ENCODE measurements around the gene L3MBTL2.
"Not testable (repeated sequence)": the region's sequence is repeated elsewhere in the genome, so short reads cannot be mapped to it uniquely, and the experiment has no call there.

L3MBTL2 gene

DNA sequence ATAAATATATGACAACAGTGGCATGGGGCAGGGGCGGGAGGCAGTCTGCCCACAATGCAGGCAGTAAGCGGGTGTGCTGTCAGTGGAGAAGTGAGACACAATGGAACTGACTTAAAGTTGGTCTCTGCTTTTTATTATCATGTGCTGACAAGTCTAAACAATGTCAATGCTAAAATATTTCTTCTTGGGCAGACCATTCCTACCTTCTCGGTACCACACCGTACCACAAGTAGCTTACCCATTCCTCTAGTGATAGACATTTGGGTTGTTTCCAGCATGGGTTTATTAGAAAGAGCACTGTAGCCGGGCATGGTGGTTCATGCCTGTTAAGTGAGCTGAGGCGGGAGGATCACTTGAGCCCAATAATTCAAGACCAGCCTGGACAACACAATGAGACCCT lies 38.2 kb downstream of the L3MBTL2 start:
- FAIRE-seq = no peak
- no peak for DNase-seq (ENCODE audit: insufficient read length)
- TF ChIP-seq POLR2A (IDR thresholded peaks at IDR 0.05; ENCODE audit: low read depth, low read length) (no peak), TAF1 (IDR thresholded peaks at IDR 0.05; ENCODE audit: borderline replicate concordance, low read depth, low read length) (no peak), POLR2AphosphoS5 (IDR thresholded peaks at IDR 0.05; ENCODE audit: low read depth, low read length) (no peak)

DNA sequence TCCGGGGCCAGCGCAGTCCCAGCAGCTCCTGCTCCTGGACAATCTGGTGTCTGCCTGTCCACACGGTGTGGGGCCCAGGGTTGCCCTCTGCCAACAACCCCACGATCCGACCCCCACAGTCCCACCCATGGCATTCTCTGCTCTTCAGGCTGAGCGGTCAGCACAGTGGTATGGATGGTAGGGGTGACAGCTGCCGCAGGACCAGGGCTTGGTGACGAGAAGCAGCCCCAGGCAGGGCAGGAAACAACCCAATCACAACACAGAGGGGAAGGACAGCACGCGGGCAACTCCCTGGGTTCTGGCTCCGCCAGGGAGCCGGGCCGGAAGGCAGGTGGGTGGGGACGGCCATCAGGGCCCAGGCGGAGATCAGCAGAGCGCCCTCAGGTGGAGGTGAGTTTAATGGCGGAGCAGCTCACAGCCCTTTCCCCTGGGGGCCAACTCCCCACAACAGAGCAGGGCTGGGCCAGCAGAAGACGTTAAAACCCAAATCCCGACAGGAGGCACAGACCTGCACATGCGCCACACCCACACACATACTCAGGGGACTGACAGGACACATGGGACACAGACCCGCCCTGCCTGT lies 40.9 kb downstream of the L3MBTL2 start:
- no peak for FAIRE-seq
- no peak for TF ChIP-seq POLR2A (IDR thresholded peaks at IDR 0.05; ENCODE audit: low read depth, low read length)
- no peak for TF ChIP-seq POLR2AphosphoS5 (IDR thresholded peaks at IDR 0.05; ENCODE audit: low read depth, low read length)
- no peak for TF ChIP-seq TAF1 (IDR thresholded peaks at IDR 0.05; ENCODE audit: borderline replicate concordance, low read depth, low read length)

DNA sequence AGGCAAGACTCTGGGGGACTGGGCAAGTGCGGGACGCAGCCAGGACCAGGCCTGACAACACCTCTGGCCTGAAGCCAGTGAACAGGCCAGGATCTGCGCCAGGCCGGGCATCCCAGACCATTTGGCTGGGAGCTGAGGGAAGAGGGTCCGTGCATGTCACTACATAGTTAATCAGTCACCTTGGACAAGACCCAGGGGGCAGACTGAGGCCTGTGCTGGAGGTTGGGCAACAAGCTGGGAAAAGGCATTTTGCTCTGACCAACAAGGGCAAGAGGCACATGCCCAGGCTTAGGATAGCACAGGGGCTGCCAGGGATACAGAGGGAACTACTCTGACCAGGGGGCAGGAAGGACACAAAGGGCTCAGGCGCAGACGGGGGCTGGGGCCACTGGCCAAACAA lies 42.6 kb downstream of the L3MBTL2 start:
- FAIRE-seq (no peak), DNase-seq (ENCODE audit: insufficient read length) (no peak)
- no peak for TF ChIP-seq POLR2AphosphoS5 (IDR thresholded peaks at IDR 0.05; ENCODE audit: low read depth, low read length)
- TF ChIP-seq TAF1 (IDR thresholded peaks at IDR 0.05; ENCODE audit: borderline replicate concordance, low read depth, low read length) = no peak
- no peak for TF ChIP-seq POLR2A (IDR thresholded peaks at IDR 0.05; ENCODE audit: low read depth, low read length)

More for the DNA sequence above, 40.9 kb downstream of the L3MBTL2 start:
- DNase-seq (ENCODE audit: insufficient read length) = no peak

DNA sequence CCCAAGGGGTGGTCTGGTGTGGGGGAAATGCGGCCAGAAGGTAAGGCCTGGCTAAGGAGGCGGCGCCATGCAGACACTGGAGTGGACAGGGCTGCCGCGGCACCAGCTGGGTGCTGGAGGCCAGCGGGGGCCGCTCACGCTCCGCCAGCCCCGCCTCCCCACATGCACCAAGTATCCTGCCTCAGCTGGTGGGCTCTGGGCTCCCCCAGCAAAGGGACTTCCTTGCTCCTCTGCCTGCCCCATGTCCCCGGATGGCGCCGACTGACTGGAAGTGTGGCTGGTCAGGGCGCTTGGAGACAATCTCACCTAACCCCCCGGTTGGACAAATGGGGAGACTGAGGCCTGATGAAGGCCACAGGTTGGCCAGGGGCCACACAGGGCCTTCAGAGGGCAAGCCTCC lies 43.2 kb downstream of the L3MBTL2 start:
- TF ChIP-seq POLR2A (IDR thresholded peaks at IDR 0.05; ENCODE audit: low read depth, low read length) = no peak
- no peak for TF ChIP-seq POLR2AphosphoS5 (IDR thresholded peaks at IDR 0.05; ENCODE audit: low read depth, low read length)
- TF ChIP-seq TAF1 (IDR thresholded peaks at IDR 0.05; ENCODE audit: borderline replicate concordance, low read depth, low read length) = no peak
- FAIRE-seq (no peak), DNase-seq (ENCODE audit: insufficient read length) (no peak)

DNA sequence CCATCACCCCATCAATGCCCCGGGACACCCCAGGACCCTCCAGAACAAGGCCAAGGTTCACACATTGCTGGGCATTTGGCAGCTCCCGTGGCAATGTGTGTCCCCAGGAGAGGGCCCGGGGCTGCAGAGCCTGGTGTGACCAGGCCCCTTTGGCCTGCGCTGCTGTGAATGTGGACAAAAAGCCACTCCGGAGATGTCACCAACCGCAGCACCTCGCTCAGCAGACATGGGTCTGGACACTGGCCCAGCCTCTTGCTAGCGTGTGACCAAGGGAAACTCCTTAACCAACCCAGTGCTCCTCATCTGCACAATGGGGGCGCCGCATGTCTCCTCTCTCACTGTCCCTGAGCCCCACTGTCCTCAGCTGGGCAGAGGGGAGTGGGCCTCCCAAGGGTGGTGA lies 43.6 kb downstream of the L3MBTL2 start:
- FAIRE-seq (no peak), DNase-seq (ENCODE audit: insufficient read length) (no peak)
- TF ChIP-seq POLR2A (IDR thresholded peaks at IDR 0.05; ENCODE audit: low read depth, low read length) (no peak), POLR2AphosphoS5 (IDR thresholded peaks at IDR 0.05; ENCODE audit: low read depth, low read length) (no peak), TAF1 (IDR thresholded peaks at IDR 0.05; ENCODE audit: borderline replicate concordance, low read depth, low read length) (no peak)

DNA sequence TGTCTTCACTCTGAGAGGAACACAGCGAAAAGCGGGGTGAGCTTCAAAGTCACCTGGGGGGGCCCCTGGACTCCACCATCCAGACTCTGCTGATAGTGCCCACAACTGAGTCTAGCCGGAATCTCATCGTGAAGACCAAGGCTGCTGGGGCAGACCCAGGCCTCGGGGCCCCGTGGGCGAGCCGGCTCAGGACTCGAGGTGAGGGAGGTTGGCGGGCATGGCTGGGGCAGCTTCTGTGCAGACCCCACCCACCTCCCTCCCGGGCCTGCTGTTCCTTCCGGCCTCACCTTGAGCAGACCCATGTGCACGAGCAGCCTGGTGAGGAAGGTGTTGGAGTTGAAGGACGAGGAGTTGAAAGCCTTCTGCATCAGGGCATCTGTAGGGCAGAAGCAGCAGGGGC lies 44.3 kb downstream of the L3MBTL2 start:
- TF ChIP-seq TAF1 (IDR thresholded peaks at IDR 0.05; ENCODE audit: borderline replicate concordance, low read depth, low read length) = no peak
- FAIRE-seq (no peak), DNase-seq (ENCODE audit: insufficient read length) (no peak)

DNA sequence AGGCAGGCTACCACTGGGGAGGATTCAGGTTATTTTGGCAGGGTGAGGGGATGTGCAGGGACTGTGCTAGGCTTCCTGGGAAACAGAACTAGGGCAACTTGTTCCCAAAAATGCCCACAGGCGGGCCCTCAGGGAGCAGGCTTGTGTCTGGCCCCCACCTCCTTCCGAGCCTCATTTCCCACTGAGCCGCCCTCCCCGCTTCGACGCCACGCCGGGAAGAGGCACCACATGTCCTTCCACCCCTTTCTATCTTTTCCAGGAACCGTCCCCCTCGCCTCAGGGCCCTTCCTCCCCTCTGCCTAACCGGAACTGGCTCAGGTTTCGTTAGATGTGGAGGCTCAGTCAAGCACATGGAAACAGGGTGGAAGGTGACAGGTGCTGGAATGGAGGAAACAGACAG lies 45.0 kb downstream of the L3MBTL2 start:
- no peak for DNase-seq (ENCODE audit: insufficient read length)
- no peak for TF ChIP-seq POLR2A (IDR thresholded peaks at IDR 0.05; ENCODE audit: low read depth, low read length)
- TF ChIP-seq POLR2AphosphoS5 (IDR thresholded peaks at IDR 0.05; ENCODE audit: low read depth, low read length) = no peak
- TF ChIP-seq TAF1 (IDR thresholded peaks at IDR 0.05; ENCODE audit: borderline replicate concordance, low read depth, low read length) = no peak
- FAIRE-seq = no peak

GRCh38 chr22:41252365-41252764 lies 47.3 kb downstream of the L3MBTL2 start:
- DNase-seq (ENCODE audit: insufficient read length) = no peak
- FAIRE-seq = no peak
- TF ChIP-seq TAF1 (IDR thresholded peaks at IDR 0.05; ENCODE audit: borderline replicate concordance, low read depth, low read length) (no peak), POLR2AphosphoS5 (IDR thresholded peaks at IDR 0.05; ENCODE audit: low read depth, low read length) (no peak), POLR2A (IDR thresholded peaks at IDR 0.05; ENCODE audit: low read depth, low read length) (no peak)

DNA sequence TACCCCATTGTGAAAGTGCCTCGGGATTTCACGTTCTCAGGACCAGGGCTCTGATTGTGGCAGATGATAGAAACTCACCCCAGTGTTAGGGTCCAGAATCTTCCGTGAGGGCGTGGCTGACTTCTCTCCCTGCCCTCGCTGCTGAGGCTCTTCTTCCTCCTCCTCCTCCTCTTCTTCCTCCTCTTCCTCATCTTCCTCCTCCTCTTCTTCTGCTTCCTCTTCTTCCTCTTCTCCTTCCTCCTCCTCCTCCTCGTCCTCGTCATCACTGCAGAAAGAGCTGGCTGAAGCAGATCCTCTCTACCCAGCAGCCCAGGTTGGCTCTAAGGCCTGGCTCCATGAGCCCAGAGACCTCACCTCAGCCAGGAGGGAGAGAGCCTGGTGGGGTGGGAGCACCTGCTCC lies 49.1 kb downstream of the L3MBTL2 start:
- FAIRE-seq = no peak
- DNase-seq (ENCODE audit: insufficient read length) = no peak
- TF ChIP-seq POLR2AphosphoS5 (IDR thresholded peaks at IDR 0.05; ENCODE audit: low read depth, low read length) (no peak), POLR2A (IDR thresholded peaks at IDR 0.05; ENCODE audit: low read depth, low read length) (no peak), TAF1 (IDR thresholded peaks at IDR 0.05; ENCODE audit: borderline replicate concordance, low read depth, low read length) (no peak)

DNA sequence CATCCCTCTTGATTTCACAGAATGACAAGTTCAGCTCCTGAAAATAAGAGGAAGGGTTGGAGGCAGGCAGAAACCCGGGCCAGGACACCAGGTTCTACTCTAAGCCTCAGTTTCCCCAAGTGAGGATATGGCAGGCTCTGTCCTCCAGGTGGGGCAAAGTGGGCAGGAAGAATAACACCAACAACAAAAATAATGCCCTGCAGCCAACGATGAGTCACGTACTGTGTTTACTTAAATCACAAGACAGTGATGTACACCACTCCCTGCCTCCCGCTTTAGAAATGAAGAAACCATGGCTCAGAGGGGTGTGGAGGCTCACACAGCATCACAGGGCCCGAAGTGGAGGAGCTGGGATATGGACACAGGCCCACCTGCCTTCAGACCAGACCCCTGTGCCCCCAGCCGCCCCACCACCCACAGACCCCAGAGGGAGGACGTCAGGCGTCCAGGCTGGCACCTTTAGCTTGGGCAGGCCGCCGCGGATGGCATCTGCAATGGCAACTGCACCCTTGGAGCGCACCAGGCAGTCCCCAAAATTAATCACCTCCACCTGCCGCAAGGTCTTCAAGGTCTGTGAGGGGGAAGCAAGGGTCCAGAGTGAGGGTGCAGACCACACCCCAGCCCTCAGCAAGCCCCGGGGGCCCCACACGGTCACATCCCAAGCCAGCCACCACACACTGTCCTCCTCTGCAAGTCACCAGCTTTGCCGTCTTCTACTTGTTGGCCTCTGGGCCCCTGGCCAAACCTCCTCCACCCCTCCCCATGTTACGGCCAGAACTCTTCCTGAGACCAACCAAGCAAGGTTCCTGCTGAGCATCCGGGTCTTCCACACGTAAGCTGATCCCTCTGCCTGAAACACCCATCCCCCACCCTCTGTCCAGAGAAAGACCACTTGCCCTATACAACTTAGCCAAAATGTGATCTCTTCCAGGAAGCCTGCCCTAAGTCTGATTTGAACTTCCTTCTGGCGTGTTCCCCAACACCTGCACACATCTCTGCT lies 51.4 kb downstream of the L3MBTL2 start:
- TF ChIP-seq POLR2A (IDR thresholded peaks at IDR 0.05; ENCODE audit: low read depth, low read length) = no peak
- TF ChIP-seq POLR2AphosphoS5 (IDR thresholded peaks at IDR 0.05; ENCODE audit: low read depth, low read length) = no peak
- no peak for TF ChIP-seq TAF1 (IDR thresholded peaks at IDR 0.05; ENCODE audit: borderline replicate concordance, low read depth, low read length)
- DNase-seq (ENCODE audit: insufficient read length) = no peak
- no peak for FAIRE-seq

GRCh38 chr22:41257696-41258095 lies 52.6 kb downstream of the L3MBTL2 start:
- TF ChIP-seq POLR2AphosphoS5 (IDR thresholded peaks at IDR 0.05; ENCODE audit: low read depth, low read length) = no peak
- TF ChIP-seq TAF1 (IDR thresholded peaks at IDR 0.05; ENCODE audit: borderline replicate concordance, low read depth, low read length) = no peak
- TF ChIP-seq POLR2A (IDR thresholded peaks at IDR 0.05; ENCODE audit: low read depth, low read length) = no peak
- no peak for FAIRE-seq
- no peak for DNase-seq (ENCODE audit: insufficient read length)

GRCh38 chr22:41259756-41260155 lies 54.6 kb downstream of the L3MBTL2 start:
- not testable (repeated sequence) for FAIRE-seq

More at GRCh38 chr22:41259756-41260155, 54.6 kb downstream of the L3MBTL2 start:
- not testable (repeated sequence) for DNase-seq (ENCODE audit: insufficient read length)
